Head of caudate nucleus (tissue), 42 donors: ENCODE results near the gene RARS2.

Experiments
- DNase-seq, 42 donors: peaks; one replicate each; pipeline versions ENCODE4 v3.0.0 to v3.0.0-alpha.2; 2020 to 2021; ENCODE audit warnings: mixed read lengths in 7 of 42
- intact Hi-C: fragments of 100-400 bp; cut with DNase I; formaldehyde crosslinking; loops from one replicate; pipeline ENCODE4 v1.15.0; 2022

The RARS2 gene

DNA sequence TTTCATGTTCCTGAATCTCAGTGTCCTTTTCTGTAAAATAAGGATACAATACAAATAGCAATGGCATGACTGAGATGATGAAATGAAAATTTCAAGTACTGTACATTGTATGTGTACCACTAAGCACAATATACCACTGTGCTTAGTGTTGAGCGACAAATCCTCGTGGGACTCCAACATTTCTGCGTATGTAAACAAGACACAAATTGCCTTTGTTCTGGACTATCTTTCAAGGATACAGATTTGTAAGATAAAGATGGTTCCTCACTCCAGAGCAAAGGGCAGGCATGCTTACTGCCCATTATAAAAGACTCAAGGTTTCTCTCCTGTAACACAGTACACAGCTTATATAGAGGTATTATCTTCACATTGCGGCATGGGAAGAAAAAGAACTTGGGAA lies 6.0 kb downstream of the RARS2 start:
- intact Hi-C loops: no loop called here
- DNase-seq: no peak

GRCh38 chr6:87575423-87575822 lies 14.4 kb downstream of the RARS2 start:
- intact Hi-C loops: no loop called here
- DNase-seq: no peak

DNA sequence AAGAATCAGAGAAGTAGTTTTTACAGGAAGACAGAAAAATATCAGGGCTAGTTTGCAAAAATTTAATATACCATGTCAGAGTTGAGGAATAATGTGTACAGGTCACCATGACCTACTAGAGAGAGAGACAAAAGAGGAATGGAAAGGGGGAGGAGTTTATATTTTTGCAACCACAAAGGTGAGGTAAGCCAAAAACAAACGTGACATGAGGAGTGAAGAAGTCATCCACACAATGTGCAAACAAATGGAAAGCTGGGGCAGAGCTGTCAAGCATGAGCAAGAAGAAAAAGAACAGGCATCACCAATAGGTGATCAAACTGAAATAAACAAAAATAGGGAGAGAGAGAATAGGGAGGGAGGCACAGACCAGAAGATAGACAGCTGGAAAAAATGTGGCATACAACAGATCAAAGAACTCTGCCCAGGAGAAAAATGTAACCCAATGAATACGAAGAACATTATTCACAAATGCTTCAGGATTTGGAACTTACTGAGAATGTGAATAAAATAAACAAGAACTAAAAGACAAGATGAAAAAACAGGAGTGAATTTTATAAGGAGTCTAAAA lies 15.5 kb downstream of the RARS2 start:
- DNase-seq: no peak
- intact Hi-C loops: no loop called here

- no peak for DNase-seq
- intact Hi-C loops: no loop called here
These were observed 16.3 kb downstream of the RARS2 start for GRCh38 chr6:87573307-87574024.

- intact Hi-C loops: no loop called here
- DNase-seq: no peak
These were observed 16.9 kb downstream of the RARS2 start for GRCh38 chr6:87572883-87573282.

DNA sequence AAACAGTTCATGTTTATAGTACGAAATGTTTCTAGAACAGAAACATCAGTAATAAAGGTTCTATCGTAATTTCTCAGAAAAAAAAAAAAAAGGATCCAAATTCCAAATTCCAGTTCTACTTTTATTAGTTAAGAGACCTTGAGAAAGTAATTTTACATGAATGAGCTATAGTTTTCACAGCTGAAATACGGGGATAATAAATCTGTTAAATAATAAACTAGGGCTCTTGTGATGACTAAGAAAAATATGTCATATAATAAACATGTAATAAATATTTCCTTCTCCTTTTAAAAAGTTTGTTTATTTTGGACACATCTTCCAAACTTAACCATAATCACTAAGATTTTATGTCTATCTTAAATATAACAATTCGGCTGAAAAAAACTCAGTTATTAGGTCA lies 17.8 kb downstream of the RARS2 start:
- intact Hi-C loops: no loop called here
- DNase-seq: no peak

GRCh38 chr6:87561017-87561416 lies 28.8 kb downstream of the RARS2 start:
- no peak for DNase-seq
- intact Hi-C loops: no loop called here

DNA sequence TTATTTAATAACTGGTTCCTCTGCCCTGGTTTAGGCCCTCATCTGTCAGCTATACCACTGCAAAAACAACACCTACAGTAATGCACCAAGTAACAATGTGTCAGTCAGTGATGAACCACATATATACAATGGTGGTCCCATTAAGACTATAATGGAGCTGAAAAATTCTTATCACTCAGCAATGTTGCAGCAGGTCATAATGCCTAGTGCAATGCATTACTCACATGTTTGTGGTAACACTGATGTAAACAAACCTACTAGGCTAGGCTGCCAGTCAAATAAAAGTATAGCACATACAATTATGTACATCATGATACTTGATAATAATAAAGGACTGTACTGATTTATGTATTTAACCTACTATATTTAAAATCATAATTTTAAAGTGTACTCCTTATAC lies 31.3 kb downstream of the RARS2 start:
- intact Hi-C loops: no loop called here
- DNase-seq: no peak

DNA sequence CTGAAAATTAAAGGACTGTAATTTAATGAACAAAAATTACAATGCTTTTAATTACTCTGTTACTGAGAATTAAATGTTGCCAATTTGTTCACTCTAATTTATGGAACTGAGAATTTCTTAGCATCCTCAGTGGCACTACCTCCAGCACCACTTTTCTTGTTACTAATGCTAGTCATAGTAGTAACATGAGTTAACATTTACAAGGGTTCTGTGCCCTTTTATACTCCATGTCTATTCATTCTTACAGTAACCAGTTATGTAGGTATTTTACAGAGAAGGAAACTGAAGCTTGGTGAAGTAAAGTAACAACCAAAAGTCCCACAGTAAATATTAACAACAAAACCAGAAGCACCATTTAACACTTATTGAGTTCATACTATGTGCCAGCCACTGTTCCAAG lies 34.3 kb downstream of the RARS2 start:
- intact Hi-C loops: no loop called here
- no peak for DNase-seq

DNA sequence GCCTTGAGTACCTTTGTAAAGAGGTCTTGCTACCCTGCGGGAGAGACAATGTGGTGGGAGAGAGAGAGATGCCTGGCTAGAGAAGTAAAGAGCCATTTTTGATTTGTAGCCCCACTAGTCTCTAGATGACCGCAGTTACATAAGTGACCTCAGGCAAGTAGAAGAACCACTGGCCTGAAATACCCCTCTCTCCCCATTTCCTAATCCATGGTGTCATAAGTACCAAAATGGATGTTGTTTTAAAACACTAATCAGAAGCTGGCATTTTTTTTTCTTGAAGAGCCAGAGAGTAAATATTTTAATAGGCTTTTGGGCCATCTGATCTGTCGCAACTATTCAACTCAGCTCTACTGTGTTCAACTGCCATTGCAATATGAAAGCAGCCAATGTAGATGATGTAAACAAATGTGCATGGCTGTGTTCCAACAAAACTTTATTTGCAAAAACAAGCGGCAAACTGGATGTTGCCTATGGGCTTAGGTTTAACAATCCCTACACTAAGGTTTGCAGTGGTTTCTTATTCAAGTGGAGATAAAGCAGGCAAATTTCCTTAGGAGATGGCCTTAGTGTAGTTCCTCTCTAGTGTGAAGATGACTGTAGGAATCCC lies 36.5 kb downstream of the RARS2 start:
- DNase-seq: no peak
- intact Hi-C loops: no loop called here

- intact Hi-C loops: no loop called here
- DNase-seq: no peak
These were observed 38.0 kb downstream of the RARS2 start for GRCh38 chr6:87551799-87552198.

GRCh38 chr6:87544474-87544735 lies 45.4 kb downstream of the RARS2 start:
- DNase-seq: no peak
- intact Hi-C loops: no loop called here

GRCh38 chr6:87543696-87544473 lies 45.9 kb downstream of the RARS2 start:
- intact Hi-C loops: no loop called here
- no peak for DNase-seq

- intact Hi-C loops: no loop called here
- no peak for DNase-seq
These were observed 48.0 kb downstream of the RARS2 start for GRCh38 chr6:87541744-87542143.

DNA sequence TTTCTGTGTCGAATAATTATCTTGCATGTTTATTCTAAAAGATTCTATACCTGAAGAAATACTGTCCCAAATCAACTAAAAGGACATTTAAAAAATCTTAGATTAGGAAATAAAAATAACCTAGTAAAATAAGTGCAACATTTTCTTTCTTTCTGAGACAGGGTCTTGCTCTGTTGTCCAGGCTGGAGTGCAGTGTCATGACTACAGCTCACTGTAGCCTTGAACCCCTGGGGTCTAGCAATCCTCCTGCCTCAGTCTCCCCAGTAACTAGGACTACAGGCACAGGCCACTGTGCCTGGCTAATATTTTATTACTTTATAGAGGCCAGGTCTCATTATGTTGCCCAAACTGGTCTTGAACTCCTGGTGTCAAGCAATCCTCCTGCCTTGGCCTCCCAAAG lies 48.7 kb downstream of the RARS2 start:
- DNase-seq: no peak
- intact Hi-C loops: no loop called here

GRCh38 chr6:87540539-87540938 lies 49.2 kb downstream of the RARS2 start:
- intact Hi-C loops: no loop called here
- DNase-seq: no peak

- intact Hi-C loops: no loop called here
These were observed 50.2 kb downstream of the RARS2 start for GRCh38 chr6:87539554-87539953.

DNA sequence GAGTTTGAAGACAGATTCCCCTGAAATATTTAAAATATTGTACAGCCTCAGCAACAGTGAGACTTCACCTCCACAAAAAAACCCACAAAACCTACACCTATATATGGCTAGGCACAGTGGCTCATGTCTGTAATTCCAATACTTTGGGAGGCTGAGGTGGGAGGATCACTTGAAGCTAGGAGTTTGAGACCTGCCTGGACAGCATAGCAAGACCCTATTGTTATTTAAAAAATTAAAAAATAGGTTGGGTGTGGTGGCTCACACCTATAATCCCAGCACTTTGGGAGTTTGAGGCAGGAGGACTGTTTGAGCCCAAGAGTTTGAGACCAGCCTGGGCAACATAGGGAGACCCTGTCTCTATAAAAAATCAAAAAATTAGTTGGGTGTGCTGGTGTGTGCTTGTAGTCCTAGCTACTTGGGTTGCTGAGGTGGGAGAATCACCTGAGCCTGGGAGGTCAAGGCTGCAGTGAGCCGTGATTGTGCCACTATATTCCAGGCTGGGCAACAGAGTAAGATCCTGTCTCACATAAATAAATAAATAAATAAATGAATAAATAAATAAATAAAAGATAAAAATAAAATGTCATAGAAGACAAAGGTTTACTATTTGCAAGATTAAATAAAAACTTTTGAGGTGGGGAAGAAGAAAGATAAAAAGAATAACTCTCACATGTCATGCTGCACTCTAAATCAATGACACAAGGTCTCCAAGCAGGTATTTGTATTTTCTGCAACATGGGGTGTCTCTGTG lies 51.1 kb downstream of the RARS2 start:
- no peak for DNase-seq
- intact Hi-C loops: no loop called here

More at GRCh38 chr6:87539554-87539953, 50.2 kb downstream of the RARS2 start:
- DNase-seq: no peak

DNA sequence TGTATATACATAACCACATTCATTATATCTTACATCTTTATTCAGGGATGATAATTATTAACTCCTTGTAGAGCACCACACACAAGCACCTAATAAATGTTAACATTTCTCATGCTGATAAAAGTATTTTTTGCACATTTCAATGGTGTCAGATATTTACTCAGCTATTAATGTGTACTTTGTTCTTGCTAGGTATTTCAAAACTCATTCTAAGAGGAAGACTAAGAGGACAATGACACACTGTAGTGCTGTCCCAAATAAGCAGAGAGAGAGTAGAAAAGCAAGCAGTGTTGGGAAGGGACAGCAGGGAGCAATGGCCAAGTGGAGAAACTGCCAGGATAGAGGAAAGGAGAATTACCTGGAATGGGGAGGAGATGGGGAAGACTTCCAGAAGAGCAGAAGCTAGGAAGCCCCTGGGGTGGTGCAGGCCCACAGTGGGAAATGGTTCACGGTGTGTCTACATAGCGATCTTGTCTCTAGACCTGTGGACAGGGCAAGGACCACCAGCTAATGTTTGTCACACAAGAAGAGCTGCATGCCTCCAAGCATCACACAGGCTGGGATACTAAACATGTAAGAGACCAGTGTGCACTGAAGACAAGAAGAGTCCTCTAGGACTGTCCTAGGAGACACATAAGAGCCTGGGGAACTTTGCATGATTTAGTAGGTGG lies 55.3 kb downstream of the RARS2 start:
- no peak for DNase-seq
- intact Hi-C loops: no loop called here
